ENCODE results near the gene MCF2L.

The MCF2L gene

DNA sequence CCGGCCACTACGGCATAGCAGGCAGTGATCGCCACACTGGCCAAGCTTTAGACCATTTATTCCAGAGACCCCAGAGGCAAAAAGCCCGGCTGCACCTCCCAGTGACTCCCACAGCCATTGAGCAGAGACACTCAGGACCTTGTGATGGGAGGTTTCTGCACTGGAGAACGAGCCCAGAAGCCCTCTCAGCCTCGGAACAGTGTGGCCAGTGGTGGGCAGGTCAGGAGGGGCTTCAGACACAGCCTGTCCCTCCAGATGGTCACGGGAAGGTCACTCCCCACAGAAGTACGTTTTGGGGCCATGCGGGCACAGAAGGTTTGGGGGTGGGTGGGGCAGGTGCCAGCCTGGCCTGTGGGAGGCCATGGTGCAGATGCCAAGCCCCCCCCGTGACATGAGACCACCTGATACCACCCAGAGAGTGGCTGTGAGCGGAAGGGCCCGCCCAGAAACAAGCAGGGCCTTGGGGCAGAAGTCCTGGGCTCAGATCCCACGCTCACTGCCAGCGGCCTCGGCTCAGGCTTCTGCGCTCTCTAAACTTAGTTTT lies 153.0 kb downstream of the MCF2L start:
- H3K4me3 ChIP-seq (ENCODE audit: low read depth, low read length): no peak overlapping the region

DNA sequence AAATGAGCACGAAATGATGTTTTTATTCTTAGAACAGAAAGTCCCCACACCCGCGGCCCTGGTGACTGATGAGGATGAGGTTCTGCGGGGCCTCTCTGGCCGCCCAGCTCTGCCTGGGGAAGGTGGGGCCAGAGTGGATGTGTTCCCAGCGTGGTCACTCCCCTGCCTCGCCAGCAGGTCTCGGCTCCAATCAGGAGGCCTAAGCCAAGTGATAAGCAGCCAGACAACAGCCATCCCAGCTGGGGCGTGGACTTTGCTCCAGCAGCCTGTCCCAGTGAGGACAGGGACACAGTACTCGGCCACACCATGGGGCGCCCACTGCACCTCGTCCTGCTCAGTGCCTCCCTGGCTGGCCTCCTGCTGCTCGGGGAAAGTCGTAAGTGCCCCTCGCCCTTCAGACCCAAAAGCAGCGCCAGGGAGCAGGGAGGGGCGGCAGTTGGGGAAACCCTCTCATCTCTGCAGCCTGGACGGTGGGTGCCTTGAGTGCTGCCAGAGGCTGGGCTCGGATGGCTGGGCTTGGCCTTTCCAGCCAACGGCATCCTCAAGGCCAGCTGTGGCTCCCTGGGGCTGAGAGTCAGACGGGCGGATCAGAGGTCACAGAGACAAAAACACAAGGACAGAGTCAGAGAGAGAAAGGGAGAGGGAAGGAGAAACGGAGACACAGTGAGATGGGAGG lies 153.7 kb downstream of the MCF2L start, which contains the start of gene F10:
TSS of gene F10 (plus strand) at position 250 of the 676 bp plus-strand sequence. CDS start at position 307, 57 bp downstream.
- H3K4me3 ChIP-seq (ENCODE audit: low read depth, low read length): no peak within 1 kb of the TSS

DNA sequence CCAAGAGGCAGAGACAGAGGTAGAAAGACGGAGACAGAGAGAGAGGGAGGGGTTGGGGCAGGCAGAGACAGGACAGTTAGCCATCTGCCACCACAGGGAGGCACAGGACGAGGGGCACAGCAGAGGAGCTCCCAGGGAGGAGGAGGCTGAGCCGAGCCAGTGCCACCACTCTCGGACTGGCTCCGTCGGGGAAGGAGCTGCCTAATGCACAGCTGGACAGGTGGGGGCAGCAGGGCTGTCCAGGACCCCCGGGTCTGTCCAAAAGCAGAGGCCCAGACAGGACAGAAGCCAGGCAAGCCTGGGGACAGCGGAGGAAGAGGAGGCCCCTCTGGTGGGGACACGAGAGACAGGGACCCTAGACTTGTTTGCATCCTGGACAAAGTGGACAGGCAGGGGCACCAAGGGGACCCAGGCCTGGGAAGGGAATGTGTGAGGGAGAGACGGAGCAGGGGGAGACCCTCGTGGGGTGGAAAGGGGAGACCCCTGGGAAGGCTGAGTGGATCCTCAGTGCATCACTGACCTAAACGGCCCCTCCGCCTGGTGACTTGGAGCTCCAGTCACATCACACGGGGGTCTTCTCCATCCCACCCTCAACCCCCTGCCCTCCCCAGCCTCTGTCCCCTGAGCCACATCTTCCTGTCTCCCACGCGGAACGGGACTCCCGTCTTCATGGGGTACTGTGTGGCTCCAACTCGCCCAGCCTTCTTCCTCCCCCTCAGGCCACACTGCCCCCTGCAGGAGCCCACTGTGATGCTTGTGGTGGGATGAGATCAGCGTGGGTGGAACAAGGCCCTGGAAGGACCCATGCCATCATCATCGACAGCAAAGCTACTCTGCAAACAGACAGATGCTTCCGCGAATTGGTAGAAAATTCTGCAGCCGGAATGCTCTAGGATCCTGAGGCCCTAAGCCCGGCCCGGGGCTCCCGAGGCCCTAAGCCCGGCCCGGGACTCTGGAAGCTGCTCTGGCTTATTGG lies 154.5 kb downstream of the MCF2L start:
- no peak overlapping the region for H3K4me3 ChIP-seq (ENCODE audit: low read depth, low read length)

DNA sequence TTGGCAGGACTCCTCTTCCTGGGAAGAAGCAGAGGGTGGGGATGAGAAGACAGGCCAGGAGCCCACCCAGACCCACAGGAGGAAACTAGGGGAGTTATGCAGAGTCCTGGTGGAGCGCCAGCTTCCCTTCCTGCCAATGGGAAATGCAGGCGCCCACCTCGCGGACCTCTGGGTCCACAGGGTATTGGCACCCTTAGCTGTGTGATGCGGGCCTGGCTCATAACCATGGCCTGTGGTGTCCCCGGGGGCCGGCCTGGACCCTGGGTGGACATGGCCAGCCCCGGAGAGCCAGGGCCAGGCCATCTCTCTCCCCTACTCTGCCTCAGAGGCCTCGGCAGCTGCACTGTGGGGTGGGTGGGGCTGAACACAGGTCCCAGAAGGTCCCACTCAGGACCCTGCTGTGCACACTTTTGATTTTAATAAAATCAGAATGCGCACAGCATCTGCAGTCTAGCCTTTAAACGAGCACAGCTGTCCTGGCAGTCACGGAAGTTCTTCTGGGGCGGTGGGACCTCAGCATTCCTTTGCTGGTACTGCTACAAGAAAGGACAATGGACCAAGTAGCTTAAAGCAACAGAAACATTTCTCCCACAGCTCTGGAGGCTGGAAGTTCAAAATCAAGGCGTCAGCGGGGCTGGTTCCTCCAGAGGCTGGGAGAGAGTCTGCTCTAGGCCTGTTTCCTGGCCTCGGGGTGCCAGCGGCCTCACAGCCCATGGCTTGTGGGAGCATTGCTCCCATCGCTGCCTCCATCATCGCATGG lies 155.4 kb downstream of the MCF2L start:
- no peak overlapping the region for H3K4me3 ChIP-seq (ENCODE audit: low read depth, low read length)

DNA sequence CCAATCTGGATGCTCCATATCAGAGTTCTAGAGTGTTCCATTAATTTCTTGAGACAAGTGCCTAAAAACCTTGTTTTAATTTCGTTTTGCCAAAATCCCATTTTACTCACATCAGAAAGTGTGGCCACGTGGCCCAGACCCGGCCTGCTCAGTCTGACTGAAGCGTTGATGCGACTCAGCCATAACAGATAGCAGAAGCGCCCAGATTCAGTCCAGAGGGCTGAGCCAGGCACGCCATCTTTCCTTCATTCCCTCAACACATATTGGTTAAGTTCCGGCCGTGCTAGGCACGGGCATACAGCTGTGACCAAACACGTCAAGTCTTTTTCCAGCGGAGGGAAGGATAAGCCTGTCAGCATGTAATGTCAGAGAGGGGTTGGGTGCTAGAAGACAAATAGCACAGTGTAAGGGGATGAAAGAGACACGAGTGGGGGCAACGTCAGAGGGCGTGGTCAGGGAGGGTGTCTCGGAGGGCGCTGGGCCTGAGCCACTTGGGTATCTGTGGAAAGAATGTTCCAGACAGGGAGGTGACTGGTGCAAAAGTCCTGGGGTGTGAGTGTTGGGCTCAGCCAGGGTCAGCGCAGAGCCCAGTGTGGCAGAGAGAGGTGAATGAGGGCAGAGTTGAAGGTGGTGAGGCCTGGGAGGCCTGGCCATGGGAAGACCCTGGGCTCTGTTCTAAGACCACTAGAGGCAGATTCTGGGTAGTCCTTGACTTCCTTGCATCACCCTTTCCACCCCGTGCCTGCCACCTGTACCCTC lies 156.7 kb downstream of the MCF2L start:
- H3K4me3 ChIP-seq (ENCODE audit: low read depth, low read length): no peak overlapping the region

DNA sequence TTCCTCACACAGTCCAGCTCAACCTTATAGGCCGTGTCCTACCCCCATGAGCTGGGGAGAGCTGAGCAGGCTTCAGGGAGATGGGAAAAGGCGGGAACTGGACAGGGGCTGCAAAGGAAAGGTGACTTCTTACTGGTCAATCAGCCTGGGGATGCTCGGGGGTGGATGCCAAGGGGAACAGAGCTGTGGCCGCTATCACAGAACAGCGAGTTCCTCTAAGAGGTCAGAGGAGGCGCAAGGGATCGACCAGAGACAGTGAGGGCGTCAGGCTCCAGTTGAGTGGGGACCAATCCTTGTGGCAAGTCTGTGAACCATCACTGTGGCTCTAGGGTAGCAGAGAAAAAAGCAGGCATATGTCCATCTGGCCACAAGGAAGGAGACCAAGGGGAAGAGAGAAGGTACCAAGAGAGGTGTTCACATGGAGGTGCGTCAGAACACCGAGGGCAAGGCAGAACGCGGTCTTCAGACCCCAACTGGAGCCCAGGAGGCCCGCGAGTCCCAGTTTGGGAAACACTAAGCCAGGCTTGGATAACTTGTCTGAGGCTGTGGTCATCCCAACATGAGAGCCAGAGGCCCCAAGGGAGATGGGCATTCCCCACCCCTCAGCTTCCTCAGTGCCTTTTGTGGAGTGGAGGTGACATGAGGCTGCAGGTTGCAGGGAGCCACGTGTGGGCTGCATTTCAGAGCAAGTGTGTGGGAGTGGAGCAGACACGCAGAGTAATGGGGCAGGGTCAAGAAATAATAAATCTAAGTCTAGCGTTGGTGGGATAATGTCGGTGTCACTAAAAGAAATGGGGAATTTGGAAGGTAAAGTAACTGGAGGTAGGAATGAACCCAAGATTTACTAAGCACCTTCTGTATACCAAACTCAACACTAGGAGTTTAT lies 157.5 kb downstream of the MCF2L start:
- no peak overlapping the region for H3K4me3 ChIP-seq (ENCODE audit: low read depth, low read length)

DNA sequence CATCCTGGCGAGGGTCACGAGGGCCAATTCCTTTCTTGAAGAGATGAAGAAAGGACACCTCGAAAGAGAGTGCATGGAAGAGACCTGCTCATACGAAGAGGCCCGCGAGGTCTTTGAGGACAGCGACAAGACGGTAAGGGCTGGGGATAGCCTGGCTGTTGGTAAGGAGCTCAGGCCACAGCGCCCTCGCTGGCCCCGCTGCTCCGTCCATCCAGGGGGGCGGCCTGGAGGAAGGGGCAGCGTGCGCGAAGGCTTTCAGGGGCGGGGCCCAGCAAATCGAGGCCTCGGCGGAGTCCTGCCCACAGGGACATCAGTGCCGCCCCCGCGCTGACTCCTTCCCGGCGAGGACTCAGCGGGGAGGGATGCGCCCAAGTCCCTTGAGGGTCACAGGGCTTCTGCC lies 160.5 kb downstream of the MCF2L start:
- no peak overlapping the region for H3K4me3 ChIP-seq (ENCODE audit: low read depth, low read length)

DNA sequence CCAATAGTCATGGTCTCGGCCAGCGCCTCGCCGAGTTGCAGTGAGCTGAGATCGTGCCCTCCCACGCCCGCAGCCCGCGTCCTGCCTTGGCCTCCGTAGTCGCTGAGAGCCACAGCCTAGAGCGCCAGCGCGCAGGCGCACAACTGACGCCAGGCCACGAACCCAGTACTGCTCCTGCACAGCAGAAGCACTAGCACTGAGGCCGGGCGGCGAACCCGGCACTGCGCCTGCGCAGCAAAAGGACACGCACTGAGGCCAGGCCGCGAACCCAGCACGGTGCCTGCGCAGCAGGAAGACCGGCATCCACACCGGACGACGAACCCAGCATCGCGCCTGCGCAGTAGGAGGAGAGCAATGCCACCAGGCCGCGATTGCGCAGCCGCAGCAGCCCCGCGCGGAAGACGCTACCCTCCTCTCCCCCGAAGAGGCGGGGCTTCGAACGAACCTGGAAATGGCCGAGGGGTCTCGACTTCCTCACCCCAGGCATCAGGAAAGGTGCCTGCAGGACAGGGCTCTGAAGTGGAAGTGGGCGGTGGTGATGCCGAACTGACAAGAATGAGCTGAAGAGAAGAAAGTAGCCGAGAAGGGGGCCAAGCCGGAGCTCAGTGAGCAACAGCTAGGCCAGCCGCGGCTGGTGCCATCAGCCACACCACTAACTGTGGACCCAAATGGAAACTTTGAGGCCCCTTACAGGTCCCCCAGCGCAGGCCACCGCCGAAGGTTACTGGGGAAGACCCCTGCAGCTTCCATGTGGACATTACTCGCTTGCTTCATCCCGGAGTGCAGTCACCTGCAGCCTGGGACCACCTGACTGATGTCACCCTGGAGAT lies 161.1 kb downstream of the MCF2L start:
- H3K4me3 ChIP-seq (ENCODE audit: low read depth, low read length): no peak overlapping the region

DNA sequence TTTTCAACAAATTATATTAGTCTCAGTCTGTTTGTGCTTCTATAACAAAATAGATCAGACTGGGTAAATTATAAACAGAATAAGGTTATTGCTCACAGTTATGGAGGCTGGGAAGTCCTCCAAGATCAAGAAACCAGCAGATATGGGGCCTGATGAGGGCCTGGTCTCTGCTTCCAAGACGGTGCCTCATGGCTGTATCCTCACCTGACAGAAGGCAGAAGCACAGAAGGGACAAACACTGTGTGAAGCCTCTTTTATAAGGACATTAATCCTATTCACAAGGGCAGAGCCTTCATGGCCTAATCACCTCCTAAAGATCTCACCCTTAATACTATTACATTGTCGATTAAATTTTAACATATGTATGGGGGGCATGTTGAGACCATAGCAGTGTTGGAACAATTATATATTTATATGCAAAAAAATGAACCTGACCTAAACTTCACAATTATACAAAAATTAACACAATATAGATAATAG lies 166.3 kb downstream of the MCF2L start:
- no peak overlapping the region for H3K4me3 ChIP-seq (ENCODE audit: low read depth, low read length)

DNA sequence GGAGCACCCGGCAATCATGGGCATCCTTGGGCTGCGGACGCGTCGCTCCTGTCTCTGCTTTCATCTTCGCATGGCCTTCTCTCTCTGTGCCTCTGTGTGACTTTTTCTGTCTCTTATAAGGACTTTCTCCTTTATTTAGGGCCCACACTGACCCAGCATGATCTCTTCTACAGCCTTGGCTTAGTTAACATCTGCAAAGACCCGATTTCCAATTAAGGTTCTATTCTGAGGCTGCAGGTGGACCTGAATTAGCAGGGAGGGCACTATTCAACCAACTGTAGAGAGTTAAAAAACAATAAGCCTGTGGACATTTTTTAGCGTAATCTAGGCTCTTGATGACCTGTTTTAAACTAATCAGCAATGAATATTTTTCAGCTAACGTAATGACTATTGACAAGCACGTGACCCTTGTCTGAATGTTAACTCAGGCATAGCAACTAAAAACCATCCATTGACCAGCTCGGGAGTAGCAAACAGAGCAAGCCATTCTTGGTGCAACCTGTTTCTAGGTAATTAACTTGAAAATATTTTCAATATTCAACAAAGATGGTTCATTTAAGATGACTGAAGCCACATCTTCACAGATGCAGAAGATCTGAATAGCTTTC lies 168.8 kb downstream of the MCF2L start:
- no peak overlapping the region for H3K4me3 ChIP-seq (ENCODE audit: low read depth, low read length)

DNA sequence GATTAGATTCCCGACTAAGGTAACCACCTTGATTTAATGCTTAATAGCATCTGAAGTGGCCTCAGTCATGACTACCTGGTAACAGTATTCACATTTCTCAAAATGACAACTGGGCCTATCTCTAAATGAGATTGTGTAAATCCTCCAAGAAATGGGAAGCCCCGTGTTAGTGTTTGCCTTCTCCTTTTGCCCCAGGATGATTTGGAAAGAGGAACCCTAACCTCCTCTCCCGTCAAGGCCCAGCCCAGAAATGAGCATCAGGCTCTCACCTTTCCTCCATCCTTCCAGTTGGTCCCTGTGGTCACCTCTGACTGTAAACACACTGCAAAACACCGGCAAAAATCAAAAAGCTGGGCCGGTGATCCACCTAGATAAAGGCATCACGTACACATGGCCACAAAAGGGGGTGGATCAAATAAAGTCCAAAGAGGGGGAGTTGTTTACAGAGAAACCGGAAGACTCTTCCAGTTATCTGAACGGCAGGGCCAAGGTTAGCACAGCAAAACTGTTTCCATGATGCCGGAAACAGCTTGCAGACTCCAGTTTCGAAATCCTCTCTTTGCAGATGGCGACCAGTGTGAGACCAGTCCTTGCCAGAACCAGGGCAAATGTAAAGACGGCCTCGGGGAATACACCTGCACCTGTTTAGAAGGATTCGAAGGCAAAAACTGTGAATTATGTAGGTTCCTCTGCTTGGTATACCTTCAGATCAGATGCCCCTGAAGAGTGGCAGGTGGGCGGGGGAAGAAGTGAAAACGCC lies 170.0 kb downstream of the MCF2L start:
- H3K4me3 ChIP-seq (ENCODE audit: low read depth, low read length): no peak overlapping the region

DNA sequence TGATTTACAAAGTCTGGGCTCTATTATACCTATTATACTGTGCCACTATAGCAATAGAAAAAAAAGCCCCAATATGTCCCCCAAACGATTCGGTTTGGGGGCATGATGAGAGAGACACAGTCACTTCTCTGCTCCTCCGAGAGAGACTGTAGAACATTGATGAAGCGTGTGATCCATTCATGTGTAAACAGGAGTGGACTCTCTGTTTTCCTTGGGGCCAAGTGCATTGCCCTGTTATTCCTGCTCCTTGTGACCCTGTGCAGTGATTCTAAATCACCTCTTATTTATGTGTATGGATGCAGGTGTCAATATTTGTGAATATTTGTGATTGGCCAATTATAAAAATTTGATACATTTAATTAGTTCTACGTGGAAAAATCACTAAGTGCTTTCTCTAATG lies 170.6 kb downstream of the MCF2L start:
- H3K4me3 ChIP-seq (ENCODE audit: low read depth, low read length): no peak overlapping the region

DNA sequence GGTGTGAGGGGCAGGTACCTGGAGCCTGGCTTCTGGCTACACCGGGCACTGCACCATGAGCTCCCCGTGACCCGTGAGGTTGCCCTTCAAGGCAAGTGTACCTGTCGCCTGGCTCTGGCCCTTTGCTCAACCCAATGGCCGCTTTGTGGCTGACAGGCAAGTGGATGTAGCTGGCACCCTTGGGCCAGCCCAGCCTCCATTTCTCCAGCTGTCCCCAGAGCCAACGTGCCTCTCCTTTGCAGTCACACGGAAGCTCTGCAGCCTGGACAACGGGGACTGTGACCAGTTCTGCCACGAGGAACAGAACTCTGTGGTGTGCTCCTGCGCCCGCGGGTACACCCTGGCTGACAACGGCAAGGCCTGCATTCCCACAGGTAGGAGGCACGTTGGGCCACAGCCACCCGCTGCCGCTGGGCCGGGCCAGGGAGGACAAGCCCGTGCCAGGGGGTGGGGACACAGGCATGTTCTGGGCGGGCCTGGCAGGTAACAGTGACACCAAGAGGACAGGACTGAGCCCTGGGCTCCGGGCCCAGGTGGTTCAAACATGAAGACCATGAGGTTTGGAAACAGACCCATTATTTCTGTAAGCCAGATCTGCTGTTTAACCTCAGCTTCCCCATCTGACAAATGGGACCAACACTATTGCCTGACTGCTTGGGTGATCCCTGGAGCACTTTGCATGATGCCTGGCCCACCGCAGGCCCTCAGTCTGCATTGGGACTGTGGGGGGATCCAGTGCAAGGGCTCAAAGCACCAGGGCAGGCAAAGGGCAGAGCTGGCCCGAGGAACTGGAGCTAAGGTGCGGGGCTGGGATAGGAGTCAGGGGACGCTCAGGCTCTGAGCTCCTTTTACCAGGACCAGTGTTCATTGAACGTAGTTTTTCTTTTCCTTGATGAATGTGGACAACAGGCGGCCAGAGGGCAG lies 171.9 kb downstream of the MCF2L start:
- H3K4me3 ChIP-seq (ENCODE audit: low read depth, low read length): no peak overlapping the region

DNA sequence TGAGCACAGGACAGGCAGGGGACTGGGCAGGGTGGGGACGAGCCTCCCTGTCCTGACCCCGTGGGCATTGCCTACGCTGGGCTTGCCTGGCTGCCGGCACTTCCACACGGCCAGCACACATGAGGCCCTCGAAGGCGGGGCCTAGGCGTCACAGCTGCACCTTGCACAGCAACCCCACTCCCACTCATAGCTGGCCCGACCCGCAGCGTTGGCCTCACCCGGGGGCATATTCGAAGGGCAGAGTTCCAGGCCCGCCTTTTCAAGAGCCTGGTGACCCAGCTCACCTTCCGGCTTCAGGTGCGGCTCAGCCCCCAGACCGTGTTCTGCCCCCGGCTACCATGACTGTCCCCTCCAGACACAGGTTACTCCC lies 172.6 kb downstream of the MCF2L start:
- H3K4me3 ChIP-seq (ENCODE audit: low read depth, low read length): no peak overlapping the region

DNA sequence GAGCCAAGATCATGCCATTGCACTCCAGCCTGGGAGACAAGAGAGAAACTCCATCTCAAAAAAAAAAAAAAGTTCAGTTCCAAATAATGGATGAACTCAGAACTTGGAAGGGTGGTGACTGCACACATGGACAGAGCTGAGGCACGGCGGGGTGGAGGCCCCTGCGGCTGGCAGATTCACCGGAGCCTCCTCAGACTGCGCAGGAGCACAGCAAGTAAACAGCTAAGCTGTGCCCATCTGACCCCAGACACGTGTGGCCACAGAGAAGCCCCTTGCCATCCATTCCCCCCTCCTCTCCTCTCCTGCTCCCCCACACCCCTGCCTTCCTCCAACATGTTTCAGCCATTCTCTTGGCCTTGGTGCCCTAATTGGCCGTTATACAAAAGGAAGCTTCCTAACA lies 173.9 kb downstream of the MCF2L start:
- no peak overlapping the region for H3K4me3 ChIP-seq (ENCODE audit: low read depth, low read length)
